ENCODE results near the gene SERPIND1. TPM values are rescaled to one million over a fixed set of nuclear protein-coding genes. Genes with fewer than 3 reads are reported as not detected.
A peak's percentile ranks its signal among the peaks of the same experiment; 100 is the strongest.

The SERPIND1 gene
- total RNA-seq, 1 donor from 2014 or later, result 0.18 TPM

DNA sequence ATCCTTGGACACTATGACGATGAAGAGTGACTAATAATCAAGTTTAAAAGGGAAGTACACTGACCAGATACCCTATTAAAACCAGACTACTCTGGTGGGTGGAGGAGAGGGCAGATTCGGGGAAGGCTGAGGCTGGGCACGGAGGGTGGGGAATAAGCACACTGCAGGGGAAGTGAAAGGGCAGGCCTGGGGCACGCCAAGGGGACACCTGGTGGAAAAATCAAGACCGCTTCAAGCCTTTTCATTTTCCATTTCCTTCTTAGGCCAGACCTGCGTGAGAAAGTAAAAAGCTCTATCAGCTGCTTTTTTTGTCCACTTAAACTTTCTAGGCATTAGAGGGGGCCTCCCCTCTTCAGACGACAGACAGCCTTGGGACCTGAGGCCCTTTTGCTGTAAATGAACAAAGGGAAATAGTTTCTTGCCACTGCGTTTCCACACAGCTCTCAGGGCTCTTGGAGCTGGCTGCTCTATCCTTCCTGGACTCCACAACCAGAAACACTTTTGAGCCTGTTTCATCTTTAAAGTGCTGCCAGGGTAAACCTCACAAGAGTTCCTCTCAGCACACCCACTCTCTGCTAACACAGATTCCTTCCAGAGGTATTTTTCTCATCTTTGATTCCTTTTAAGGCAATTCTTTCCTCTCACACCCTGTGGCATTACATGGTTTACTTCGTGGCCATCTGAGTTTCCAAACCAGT is 25.0 kb upstream of the SERPIND1 start:
- no peak for TF ChIP-seq CTCF (IDR thresholded peaks at IDR 0.05; ENCODE audit: unreplicated experiment)
- no peak overlapping the region for H3K4me3 Mint-ChIP-seq (ENCODE audit: unreplicated experiment)
- DNase-seq (ENCODE audit: low spot score), result no peak
- no peak overlapping the region for H3K27ac Mint-ChIP-seq (ENCODE audit: unreplicated experiment)
- H3K4me1 Mint-ChIP-seq (ENCODE audit: unreplicated experiment), result no peaks in the 10 kb centered on the region
- no peaks in the 10 kb centered on the region for H3K9me3 Mint-ChIP-seq (ENCODE audit: unreplicated experiment)
- peaks cover 19% of the 10 kb centered on the region for H3K36me3 Mint-ChIP-seq (ENCODE audit: low read depth, unreplicated experiment)
- peaks cover 4% of the 10 kb centered on the region for H3K27me3 Mint-ChIP-seq (ENCODE audit: unreplicated experiment)

GRCh38 chr22:20749453-20749852 is 24.5 kb upstream of the SERPIND1 start:
- no peak for TF ChIP-seq CTCF (IDR thresholded peaks at IDR 0.05; ENCODE audit: unreplicated experiment)
- H3K4me1 Mint-ChIP-seq (ENCODE audit: unreplicated experiment), result no peaks in the 10 kb centered on the region
- H3K27ac Mint-ChIP-seq (ENCODE audit: unreplicated experiment), result no peak overlapping the region
- H3K36me3 Mint-ChIP-seq (ENCODE audit: low read depth, unreplicated experiment), result peaks cover 19% of the 10 kb centered on the region
- no peak overlapping the region for H3K4me3 Mint-ChIP-seq (ENCODE audit: unreplicated experiment)
- H3K27me3 Mint-ChIP-seq (ENCODE audit: unreplicated experiment), result peaks cover 4% of the 10 kb centered on the region
- no peaks in the 10 kb centered on the region for H3K9me3 Mint-ChIP-seq (ENCODE audit: unreplicated experiment)
- no peak for DNase-seq (ENCODE audit: low spot score)

DNA sequence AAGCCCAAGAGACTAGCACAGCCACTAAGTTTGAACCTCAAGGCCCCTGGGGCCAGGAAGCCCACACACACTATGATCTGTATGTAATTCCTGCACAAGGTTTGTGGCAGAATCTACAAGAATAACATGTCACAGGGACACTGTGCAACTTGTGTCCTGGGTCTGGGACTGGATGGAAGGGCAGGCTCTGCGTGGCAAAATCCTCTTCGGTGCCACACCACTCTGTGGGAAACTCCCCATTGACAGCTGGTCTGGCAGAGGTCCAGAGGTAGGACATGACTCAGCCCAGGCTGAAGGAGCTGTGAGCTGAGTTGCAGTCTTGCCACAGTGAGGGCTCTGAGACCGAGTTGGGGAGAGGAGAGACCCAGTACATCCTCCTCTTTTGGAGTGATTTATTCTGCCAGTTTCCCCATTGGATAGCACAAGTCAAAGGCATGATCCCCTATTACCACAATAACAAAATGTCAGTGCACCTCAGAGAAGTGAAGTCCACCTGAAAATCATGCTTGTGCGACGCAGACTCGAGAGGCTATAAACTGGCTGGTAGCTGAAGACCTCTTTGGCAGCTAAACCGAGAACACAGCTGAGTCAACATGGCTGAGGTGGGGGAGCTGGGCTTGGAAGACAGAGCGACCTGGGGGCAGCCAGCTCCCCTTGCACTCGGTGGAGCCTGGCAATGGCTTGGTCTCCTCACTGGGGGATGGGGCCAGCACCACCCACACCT is 23.3 kb upstream of the SERPIND1 start:
- Mint-ChIP-seq H3K36me3 (ENCODE audit: low read depth, unreplicated experiment) (peaks cover 19% of the 10 kb centered on the region), H3K27ac (ENCODE audit: unreplicated experiment) (no peak overlapping the region), H3K9me3 (ENCODE audit: unreplicated experiment) (no peaks in the 10 kb centered on the region), H3K4me1 (ENCODE audit: unreplicated experiment) (no peaks in the 10 kb centered on the region), H3K4me3 (ENCODE audit: unreplicated experiment) (peak overlapping the region; percentile 59), H3K27me3 (ENCODE audit: unreplicated experiment) (peaks cover 4% of the 10 kb centered on the region)
- TF ChIP-seq CTCF (IDR thresholded peaks at IDR 0.05; ENCODE audit: unreplicated experiment), result no peak
- no peak for DNase-seq (ENCODE audit: low spot score)

- Mint-ChIP-seq H3K9me3 (ENCODE audit: unreplicated experiment) (no peaks in the 10 kb centered on the region), H3K4me1 (ENCODE audit: unreplicated experiment) (no peaks in the 10 kb centered on the region), H3K36me3 (ENCODE audit: low read depth, unreplicated experiment) (peaks cover 19% of the 10 kb centered on the region), H3K27ac (ENCODE audit: unreplicated experiment) (no peak overlapping the region), H3K27me3 (ENCODE audit: unreplicated experiment) (peaks cover 4% of the 10 kb centered on the region), H3K4me3 (ENCODE audit: unreplicated experiment) (no peak overlapping the region)
- peak; percentile 57 for DNase-seq (ENCODE audit: low spot score)
- no peak for TF ChIP-seq CTCF (IDR thresholded peaks at IDR 0.05; ENCODE audit: unreplicated experiment)
Observed at GRCh38 chr22:20751185-20751851, 22.6 kb upstream of the SERPIND1 start.
